CD4-positive, alpha-beta T cell treated with Interleukin-4 for 4 hours (primary cell): Measurements from ENCODE around the gene HTT.

Experiments used
- DNase-seq: peaks from one replicate; pipeline ENCODE4 v3.0.0-alpha.2; 2020

HTT gene

DNA sequence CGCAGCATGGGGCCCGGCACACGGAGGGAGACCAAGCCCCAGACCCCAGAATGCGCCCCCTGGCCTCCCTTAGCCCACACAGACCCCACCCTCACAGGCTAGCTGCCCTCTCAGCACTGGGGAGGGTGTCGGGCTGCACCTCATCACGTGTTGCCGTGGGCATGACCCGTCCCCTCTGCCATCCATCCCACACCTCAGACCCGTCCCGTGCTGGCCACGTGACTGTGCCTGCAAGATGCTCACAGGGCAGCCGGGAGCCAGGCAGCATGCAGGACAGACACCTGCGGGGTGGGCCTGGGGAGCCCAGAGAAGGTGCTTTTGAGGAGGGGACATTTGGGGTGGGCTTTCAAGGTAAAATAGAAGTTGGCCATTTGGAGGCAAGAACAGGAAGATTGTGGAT lies 179.3 kb downstream of the HTT start:
- DNase-seq: no peak

GRCh38 chr4:3254302-3255131 lies 180.0 kb downstream of the HTT start:
- no peak for DNase-seq

GRCh38 chr4:3255611-3256186 lies 181.2 kb downstream of the HTT start:
- no peak for DNase-seq

GRCh38 chr4:3256230-3257102 lies 182.0 kb downstream of the HTT start:
- DNase-seq: no peak

GRCh38 chr4:3257103-3257555 lies 182.6 kb downstream of the HTT start:
- no peak for DNase-seq

GRCh38 chr4:3257556-3258482 lies 183.3 kb downstream of the HTT start:
- DNase-seq: no peak

GRCh38 chr4:3261411-3262207 lies 187.1 kb downstream of the HTT start:
- no peak for DNase-seq

- no peak for DNase-seq
Measured at GRCh38 chr4:3262208-3263052, 187.9 kb downstream of the HTT start.

DNA sequence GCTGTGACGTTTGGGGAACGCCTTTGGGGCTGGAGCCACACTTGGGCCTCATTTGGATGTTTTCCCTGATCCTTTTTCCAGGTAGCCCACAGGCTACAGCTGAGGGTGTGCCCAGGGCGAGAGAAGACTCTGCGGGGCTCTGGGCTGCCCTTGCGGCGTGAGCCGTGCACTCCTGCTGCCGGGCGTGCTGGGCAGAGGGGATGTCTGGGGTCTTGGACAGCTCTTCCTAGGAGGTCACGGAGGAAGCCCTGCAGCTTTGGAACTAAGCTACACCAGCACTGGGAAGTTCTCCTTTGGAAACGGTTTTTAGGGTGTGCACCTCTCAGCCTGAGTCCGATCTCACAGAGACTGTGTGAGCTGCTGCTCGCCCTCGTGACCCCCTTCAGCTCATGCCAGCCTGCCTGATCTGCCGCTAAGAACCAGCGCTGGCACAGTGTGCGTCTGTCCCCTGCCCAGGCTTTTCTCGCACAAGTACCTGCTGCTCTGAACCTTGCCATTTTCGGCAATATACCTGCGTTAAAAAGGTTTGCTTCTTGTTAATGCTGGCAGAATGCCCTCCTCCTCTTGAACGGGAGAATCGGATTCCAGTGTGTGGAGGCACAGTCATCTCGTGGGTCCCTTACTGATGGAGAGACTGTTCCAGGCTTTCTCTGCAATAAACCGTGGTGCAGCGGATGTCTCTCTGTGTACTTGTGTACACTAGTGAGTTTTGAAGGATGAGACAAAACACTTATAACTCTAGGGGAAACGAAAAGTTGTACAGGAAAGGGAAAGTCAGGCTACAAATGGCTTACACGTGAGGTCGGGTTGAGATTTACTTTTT lies 188.8 kb downstream of the HTT start:
- no peak for DNase-seq

DNA sequence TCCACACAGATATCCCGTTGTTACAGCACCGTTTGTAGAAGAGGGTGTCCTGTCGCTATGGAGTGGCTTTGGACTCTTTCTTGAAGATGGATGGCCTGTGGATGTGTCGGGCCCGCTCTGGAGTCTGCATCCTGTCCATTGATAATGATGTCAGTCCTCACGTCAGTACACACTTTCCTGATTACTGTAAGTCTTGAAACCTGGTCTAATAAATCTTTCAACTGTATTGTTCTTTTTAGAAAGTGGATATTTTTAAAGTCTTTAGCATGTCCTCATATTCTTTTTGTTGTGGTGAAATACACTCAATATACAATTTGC lies 189.4 kb downstream of the HTT start:
- DNase-seq: no peak

GRCh38 chr4:3266076-3266475 lies 191.6 kb downstream of the HTT start:
- DNase-seq: no peak

- no peak for DNase-seq
Measured at GRCh38 chr4:3267576-3268394, 193.3 kb downstream of the HTT start.

DNA sequence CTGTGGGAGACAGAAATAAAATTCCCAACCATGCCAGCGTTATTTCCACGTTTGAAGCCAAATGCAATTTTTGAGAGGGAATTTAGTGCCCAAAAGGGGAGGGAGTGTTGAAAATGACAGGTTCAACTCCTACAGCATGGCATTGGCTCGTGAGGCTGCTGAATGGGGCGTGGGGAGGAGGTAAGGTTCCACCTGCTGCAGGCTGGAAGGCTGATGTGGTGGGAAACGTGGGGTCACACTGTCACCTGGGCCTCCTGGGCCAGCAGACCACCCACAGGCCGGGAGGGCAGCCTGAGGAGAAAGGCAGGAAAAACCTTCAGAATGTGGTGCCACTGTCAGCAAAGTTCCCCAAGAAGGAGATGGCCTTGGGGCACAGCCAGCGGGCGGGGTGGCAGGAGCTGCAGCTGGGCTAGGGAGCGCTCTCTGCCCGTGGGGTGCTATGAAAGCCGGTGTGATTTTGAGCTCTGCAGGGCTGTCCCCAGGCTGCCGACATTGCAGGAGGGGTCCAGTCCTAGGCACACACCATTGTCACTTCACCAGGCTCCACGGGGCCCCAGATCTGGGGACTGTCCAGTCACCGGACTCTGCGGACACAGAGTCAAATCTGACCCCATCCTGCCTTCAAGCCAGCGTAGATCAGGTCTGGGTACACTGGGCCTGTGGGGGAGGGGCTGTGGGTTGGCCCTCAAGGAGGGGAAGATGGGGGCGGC lies 194.1 kb downstream of the HTT start:
- no peak for DNase-seq

DNA sequence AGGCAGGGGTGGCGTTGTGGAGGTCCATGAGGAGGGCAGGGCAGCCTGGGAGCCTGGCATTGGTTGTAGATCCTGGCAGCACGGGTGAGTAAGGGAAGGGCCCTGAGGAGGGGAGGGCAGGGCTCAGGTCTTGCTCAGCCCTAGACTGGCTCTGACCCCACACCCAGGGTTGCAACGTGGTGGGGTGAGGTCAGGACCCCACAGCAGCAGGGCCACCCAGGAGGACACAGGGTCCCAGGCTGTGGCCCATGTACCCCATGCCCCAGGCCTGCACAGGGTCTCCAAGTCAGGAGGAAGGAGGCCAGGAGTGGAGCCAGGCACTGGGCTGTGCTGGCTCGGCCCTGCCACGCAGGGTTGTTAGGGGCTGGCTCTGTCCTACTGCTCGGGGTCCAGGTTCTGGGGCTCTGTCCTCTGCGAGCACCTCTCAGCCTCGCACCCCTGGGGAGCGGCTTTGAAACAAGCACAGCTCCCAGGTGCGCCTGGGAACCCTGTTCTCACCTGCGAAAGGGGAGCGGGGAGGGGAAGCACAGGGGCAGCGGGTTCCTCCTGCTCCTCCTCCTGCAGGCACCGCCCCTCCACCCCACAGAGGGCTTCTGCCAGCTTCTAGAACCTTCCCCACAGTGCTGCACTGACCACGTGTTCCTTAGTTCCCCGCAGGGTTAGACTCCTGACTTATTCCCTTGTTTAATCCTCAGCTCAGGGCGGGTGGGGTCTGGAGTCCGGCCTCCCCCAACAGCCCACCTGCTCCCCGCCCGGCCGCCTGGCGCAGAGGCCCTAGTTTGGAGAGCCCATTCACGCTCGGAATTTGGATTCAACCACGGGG lies 194.8 kb downstream of the HTT start:
- no peak for DNase-seq

DNA sequence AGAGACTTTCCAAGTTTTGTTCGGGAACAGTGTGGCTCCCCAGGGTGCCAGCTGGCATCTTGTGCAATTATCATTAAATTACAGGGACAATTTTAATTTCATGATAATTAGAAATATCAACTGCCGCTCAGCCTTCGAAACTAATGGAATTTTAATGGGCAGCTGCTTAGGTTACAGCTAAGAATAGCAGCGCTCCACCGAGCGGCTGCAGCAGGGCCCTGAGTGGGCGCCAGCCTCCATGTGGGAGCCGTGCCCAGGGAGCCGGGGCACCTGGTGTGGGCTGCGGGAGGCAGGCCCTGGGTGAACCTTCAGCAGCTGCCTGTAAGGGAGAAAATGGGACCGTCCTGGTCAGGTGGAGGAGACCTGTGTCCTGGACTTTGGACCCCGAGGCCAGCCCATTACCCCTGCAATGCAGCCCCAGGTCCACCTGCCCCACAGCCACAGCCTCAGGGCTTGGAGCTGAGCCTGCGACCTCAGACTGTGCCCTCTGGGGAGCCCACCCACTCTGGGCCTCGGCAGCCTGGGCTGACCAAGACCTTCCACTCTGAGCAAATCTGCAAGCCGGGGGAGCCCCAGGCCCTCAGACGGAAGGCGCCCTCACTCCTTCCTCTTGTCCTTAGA lies 195.6 kb downstream of the HTT start:
- DNase-seq: no peak

GRCh38 chr4:3271131-3271530 lies 196.7 kb downstream of the HTT start:
- DNase-seq: no peak

GRCh38 chr4:3276986-3277385 lies 202.5 kb downstream of the HTT start:
- DNase-seq: no peak
